Keratinocyte (primary cell): Measurements from ENCODE around the gene PRKAG2. TPM values are rescaled to one million over a fixed set of nuclear protein-coding genes. Genes with fewer than 3 reads are reported as not detected.

Experiments
- DNase-seq: peaks from one replicate; pipeline ENCODE4 v3.0.0-alpha.2; 2011; ENCODE audit warnings: low read depth, missing footprints, low spot score
- FAIRE-seq: peaks from 2 replicates; lab custom pipeline; 2011; peaks lifted over from hg19 to GRCh38; lab: Jason Lieb, UNC
- H2AFZ ChIP-seq: 2 replicates; pipeline ENCODE4 v1.6.0; 2012; ENCODE audit warnings: low read length, control low read depth, inconsistent platforms; ENCODE audit not compliant: control insufficient read depth
- H3K27ac ChIP-seq: 2 replicates; pipeline ENCODE4 v1.5.1; 2011; ENCODE audit warnings: low read length; ENCODE audit not compliant: control insufficient read depth, insufficient read depth
- H3K27me3 ChIP-seq: 3 replicates; pipeline ENCODE4 v1.6.0; 2011; ENCODE audit warnings: low read length; ENCODE audit not compliant: control insufficient read depth, insufficient read depth; ENCODE audit errors: extremely low read depth
- H3K36me3 ChIP-seq, 2 experiments: 2 replicates in 1 of 2; 3 replicates in 1 of 2; pipeline ENCODE4 v1.5.1; 2011; ENCODE audit warnings: low read length in 2 of 2, mild to moderate bottlenecking in 1 of 2; ENCODE audit not compliant: control insufficient read depth in 2 of 2, insufficient read depth in 2 of 2; ENCODE audit errors: extremely low read depth in 1 of 2
- H3K4me1 ChIP-seq: 3 replicates; pipeline ENCODE4 v1.5.1; 2011; ENCODE audit warnings: low read length; ENCODE audit not compliant: control insufficient read depth, insufficient read depth; ENCODE audit errors: extremely low read depth
- H3K4me2 ChIP-seq: 3 replicates; pipeline ENCODE4 v1.6.0; 2011; ENCODE audit warnings: low read depth, low read length; ENCODE audit not compliant: control insufficient read depth, insufficient read depth; ENCODE audit errors: extremely low read depth
- H3K4me3 ChIP-seq, 3 experiments: fragments of 200-600 bp in 1 of 3; sonication (generic) in 1 of 3; 2 replicates in 2 of 3; 3 replicates in 1 of 3; pipeline ENCODE4 v1.5.1; 2011 to 2016; ENCODE audit warnings: low read length in 3 of 3, mild to moderate bottlenecking in 3 of 3, control low read depth in 2 of 3, inconsistent platforms in 1 of 3, low read depth in 1 of 3, mixed read lengths in 1 of 3, mixed run types in 1 of 3, moderate library complexity in 1 of 3; ENCODE audit not compliant: control insufficient read depth in 2 of 3, insufficient read depth in 2 of 3; ENCODE audit errors: extremely low read depth in 1 of 3
- H3K79me2 ChIP-seq: 2 replicates; pipeline ENCODE4 v1.6.0; 2012; ENCODE audit warnings: low read length; ENCODE audit not compliant: control insufficient read depth, insufficient read depth
- H3K9ac ChIP-seq: 3 replicates; pipeline ENCODE4 v1.6.0; 2011; ENCODE audit warnings: low read length; ENCODE audit not compliant: control insufficient read depth, insufficient read depth; ENCODE audit errors: extremely low read depth
- H3K9me1 ChIP-seq: 3 replicates; pipeline ENCODE4 v1.6.0; 2011; ENCODE audit warnings: low read length; ENCODE audit not compliant: control insufficient read depth, insufficient read depth; ENCODE audit errors: extremely low read depth
- H3K9me3 ChIP-seq: 2 replicates; pipeline ENCODE4 v1.5.1; 2012; ENCODE audit warnings: low read depth, low read length; ENCODE audit not compliant: control insufficient read depth
- H4K20me1 ChIP-seq: 3 replicates; pipeline ENCODE4 v1.6.0; 2011; ENCODE audit warnings: low read length; ENCODE audit not compliant: control insufficient read depth, insufficient read depth; ENCODE audit errors: extremely low read depth
- EZH2 ChIP-seq: IDR thresholded peaks from one replicate; pipeline ENCODE4 v1.6.1; 2012; ENCODE audit warnings: inconsistent platforms, mild to moderate bottlenecking, low read length, moderate library complexity
- dilution Hi-C: fragments of 300-500 bp; cut with MboI; formaldehyde crosslinking; loops from one replicate; pipeline ENCODE4 v1.7.0; 2020; ENCODE audit warnings: low sequenced_read_pairs; ENCODE audit not compliant: extremely low pct_ligation_motif_present
- polyA plus RNA-seq, 5 experiments: library from polyadenylated mRNA; depleted of rRNA in 3 of 5; stranded (reverse) in 3 of 5; stranded (forward) in 1 of 5; unstranded in 1 of 5; fragments of >200 nt; gene quantifications; 1 replicate in 1 of 5; 2 replicates in 3 of 5; 3 replicates in 1 of 5; pipeline versions ENCODE4 v1.2.1 to v1.2.3, GENCODE V29; 2011 to 2012; ENCODE audit warnings: missing spikeins in 2 of 5, low read depth in 1 of 5, low replicate concordance in 1 of 5
- TF ChIP-seq, protein P1 (sequence below), 3 experiments: IDR thresholded peaks in 1 of 3; conservative IDR thresholded peaks in 1 of 3; optimal IDR thresholded peaks in 1 of 3; 2 replicates in 2 of 3; 3 replicates in 1 of 3; pipeline versions ENCODE3 to v1.5.1; 2011; ENCODE audit warnings: low read length in 3 of 3, mild to moderate bottlenecking in 3 of 3, moderate library complexity in 2 of 3, control low read depth in 1 of 3, inconsistent platforms in 1 of 3; ENCODE audit not compliant: insufficient read depth in 2 of 3; ENCODE audit errors: extremely low read depth in 1 of 3

Gene PRKAG2
- polyA plus RNA-seq, 1 donor (not counting 4 experiments of a cell fraction or from before 2014, with no cell fraction given): 39.5 TPM

DNA sequence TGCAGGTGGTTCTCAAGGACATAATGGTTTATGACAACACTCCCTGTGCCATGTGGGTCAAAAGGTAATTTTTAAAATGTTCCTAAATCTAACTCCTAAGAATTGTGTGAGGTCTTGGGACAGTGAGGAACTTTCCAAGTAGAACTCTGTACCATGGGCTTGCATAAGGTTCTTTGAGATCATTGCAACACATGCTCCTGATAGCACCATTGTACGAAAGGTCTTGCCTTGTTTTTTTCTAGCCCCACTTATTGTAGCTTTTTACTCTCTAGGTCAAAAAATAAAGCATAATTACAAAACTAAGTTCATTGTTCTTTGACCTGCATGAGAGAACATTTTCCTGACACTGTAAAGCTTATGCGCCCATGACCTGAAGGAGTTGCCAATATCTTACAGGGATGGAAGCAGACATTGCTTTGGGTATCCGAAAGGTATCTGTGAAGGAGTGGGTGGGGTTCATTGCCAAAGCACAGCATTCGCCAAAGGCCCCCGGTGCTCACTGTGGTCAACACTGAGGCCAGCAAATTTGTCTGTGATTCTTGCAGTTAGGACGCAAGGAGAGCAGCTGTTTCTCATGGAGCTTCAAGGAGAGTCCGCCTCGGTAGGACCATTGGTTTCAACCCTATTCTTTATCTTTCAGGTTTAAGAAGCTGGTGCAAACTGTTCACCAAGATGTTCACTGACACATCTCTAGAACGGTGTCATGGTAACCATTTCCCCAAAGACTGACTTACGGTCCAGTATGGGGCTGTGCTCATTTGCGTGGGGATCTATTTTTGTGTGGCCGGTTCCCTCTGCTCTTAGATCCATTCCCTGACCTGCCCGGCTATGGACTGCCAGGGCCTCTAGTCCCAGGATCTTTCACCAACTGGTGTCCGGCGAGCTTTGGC lies 7.6 kb upstream of the PRKAG2 start:
- Histone ChIP-seq H3K9me3 (no peaks in the 10 kb centered on the region), H3K4me3 (no peak overlapping the region), H2AFZ (no peak overlapping the region), H3K36me3 (no peaks in the 10 kb centered on the region), H3K79me2 (no peaks in the 10 kb centered on the region), H3K9ac (no peak overlapping the region), H3K27me3 (peaks cover 30% of the 10 kb centered on the region), H3K9me1 (no peaks in the 10 kb centered on the region), H4K20me1 (no peaks in the 10 kb centered on the region), H3K4me2 (no peak overlapping the region), H3K27ac (no peak overlapping the region), H3K4me1 (no peaks in the 10 kb centered on the region)
- FAIRE-seq (no peak), DNase-seq (no peak)
- no peak for TF ChIP-seq EZH2
- TF ChIP-seq, protein P1, sequence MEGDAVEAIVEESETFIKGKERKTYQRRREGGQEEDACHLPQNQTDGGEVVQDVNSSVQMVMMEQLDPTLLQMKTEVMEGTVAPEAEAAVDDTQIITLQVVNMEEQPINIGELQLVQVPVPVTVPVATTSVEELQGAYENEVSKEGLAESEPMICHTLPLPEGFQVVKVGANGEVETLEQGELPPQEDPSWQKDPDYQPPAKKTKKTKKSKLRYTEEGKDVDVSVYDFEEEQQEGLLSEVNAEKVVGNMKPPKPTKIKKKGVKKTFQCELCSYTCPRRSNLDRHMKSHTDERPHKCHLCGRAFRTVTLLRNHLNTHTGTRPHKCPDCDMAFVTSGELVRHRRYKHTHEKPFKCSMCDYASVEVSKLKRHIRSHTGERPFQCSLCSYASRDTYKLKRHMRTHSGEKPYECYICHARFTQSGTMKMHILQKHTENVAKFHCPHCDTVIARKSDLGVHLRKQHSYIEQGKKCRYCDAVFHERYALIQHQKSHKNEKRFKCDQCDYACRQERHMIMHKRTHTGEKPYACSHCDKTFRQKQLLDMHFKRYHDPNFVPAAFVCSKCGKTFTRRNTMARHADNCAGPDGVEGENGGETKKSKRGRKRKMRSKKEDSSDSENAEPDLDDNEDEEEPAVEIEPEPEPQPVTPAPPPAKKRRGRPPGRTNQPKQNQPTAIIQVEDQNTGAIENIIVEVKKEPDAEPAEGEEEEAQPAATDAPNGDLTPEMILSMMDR (optimal IDR thresholded peaks at IDR 0.05 in 1 of 3, IDR thresholded peaks at IDR 0.05 in 1 of 3, conservative IDR thresholded peaks at IDR 0.05 in 1 of 3; ENCODE audit: extremely low read depth in 1 of 3, insufficient read depth in 2 of 3, low read length in 3 of 3): no peak
- dilution Hi-C loops: no loop called here

DNA sequence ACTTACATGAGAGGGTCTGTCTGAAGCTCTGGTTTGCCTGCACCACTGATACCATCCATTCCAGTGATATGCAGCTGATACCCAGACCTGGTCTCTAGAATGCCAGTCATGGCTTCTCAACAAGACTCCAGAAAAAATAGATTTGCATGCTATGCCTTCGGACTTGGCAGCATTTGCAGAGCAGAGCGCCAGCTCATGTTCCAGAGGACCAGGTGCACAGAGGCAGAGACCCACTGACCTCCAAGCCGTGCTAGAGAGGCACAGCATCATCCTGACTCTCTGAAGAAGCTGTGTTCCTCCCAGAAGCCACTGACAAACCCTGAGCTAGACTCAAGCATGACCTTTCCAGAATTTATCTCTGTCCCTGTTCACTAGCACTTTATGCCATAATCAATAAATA lies 6.9 kb upstream of the PRKAG2 start:
- Histone ChIP-seq H4K20me1 (no peaks in the 10 kb centered on the region), H3K4me2 (no peak overlapping the region), H3K27ac (no peak overlapping the region), H3K9me1 (no peaks in the 10 kb centered on the region), H3K4me1 (no peaks in the 10 kb centered on the region), H3K36me3 (no peaks in the 10 kb centered on the region), H3K9me3 (no peaks in the 10 kb centered on the region), H3K4me3 (no peak overlapping the region), H3K79me2 (no peaks in the 10 kb centered on the region), H3K9ac (no peak overlapping the region), H3K27me3 (peaks cover 35% of the 10 kb centered on the region), H2AFZ (no peak overlapping the region)
- dilution Hi-C loops: no loop called here
- TF ChIP-seq, protein P1 (optimal IDR thresholded peaks at IDR 0.05 in 1 of 3, IDR thresholded peaks at IDR 0.05 in 1 of 3, conservative IDR thresholded peaks at IDR 0.05 in 1 of 3; ENCODE audit: extremely low read depth in 1 of 3, insufficient read depth in 2 of 3, low read length in 3 of 3): no peak
- TF ChIP-seq EZH2: no peak
- no peak for DNase-seq
- FAIRE-seq: no peak
